Measurements from ENCODE around the gene DTHD1. TPM values are rescaled to one million over a fixed set of nuclear protein-coding genes. Genes with fewer than 3 reads are reported as not detected.

Gene DTHD1
- total RNA-seq, 1 experiment from 2014 or later: not detected

DNA sequence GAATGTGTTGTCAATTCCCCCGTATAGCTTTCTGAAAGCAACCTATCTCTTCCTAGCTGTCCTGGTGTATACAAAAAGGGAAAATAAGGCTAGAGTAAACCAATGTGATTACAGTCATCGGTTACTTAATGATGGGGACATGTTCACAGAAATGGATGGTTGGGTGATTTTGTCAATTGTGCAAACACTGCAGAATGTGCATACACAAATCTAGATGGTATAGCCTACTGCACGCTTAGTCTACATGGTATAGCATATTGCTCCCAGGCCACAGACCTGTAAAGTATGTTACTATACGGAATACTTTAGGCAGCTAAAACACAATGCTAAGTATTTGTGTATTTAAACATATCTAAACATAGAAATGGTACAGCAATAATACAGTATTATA lies 5.1 kb downstream of the DTHD1 start:
- Histone ChIP-seq H3K27me3 (no peaks in the 10 kb centered on the region), H3K4me1 (no peaks in the 10 kb centered on the region), H3K9me3 (replicated peaks) (no peaks in the 10 kb centered on the region; the same call in 1 of the 2 replicates), H3K4me3 (no peak overlapping the region), H3K27ac (no peak overlapping the region), H3K36me3 (no peaks in the 10 kb centered on the region)
- no peak for DNase-seq

DNA sequence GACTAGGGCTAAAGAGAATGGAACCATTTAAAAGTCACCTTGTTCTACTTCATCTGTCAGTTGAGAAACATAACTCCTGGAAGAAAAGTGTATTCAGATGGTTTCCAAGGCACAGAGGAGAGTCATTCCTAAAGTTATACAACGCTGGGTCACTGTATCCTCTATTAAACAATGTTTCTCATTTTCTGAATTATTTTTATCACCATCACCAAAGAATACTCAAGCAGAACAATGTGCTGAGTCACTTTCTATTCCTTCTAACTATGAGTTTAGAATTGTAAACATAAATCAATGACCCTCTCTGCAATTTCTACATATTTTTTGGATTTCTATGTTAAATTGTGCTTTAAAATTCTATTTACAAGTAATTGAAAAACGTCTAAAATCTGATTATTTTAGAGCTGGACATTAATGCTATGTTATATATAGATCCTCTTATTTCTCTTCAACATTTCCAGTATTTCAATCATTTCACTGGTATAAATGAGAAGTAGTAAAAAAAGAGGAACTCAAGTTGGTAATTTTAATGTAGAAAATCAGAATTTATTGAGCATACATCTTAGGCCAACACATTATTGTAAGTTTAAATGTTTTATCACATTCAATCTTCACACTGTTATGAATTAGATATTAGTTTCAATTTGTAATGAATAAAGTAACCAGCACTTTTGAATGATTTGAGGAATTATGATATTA lies 7.5 kb downstream of the DTHD1 start:
- H3K36me3 ChIP-seq: no peaks in the 10 kb centered on the region
- no peaks in the 10 kb centered on the region for H3K27me3 ChIP-seq
- H3K27ac ChIP-seq: no peak overlapping the region
- no peaks in the 10 kb centered on the region; the same call in 1 of the 2 replicates for H3K9me3 ChIP-seq (replicated peaks)
- no peak overlapping the region for H3K4me3 ChIP-seq
- H3K4me1 ChIP-seq: no peaks in the 10 kb centered on the region
- no peak for DNase-seq

DNA sequence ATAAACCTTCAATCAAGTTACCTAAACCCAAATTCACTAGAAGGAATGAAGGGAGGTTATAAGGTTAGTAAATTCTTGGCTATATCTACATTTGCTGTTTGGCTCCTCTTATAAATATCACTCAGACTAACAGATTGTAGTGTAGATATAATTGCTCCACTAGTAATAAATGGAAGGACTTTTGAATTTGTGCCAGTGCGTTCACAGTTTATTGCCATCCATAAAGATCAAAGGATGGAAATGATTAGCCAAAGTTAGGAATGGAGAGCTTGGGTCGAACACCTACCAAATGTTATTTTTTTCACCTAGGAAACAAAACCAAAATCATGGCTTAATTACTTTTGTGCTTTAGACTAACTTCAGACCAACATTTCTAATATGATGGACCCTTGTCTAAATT lies 9.2 kb downstream of the DTHD1 start:
- Histone ChIP-seq H3K27ac (no peak overlapping the region), H3K4me1 (no peaks in the 10 kb centered on the region), H3K4me3 (no peak overlapping the region), H3K9me3 (replicated peaks) (no peaks in the 10 kb centered on the region; the same call in 1 of the 2 replicates), H3K36me3 (no peaks in the 10 kb centered on the region), H3K27me3 (no peaks in the 10 kb centered on the region)
- DNase-seq: no peak

DNA sequence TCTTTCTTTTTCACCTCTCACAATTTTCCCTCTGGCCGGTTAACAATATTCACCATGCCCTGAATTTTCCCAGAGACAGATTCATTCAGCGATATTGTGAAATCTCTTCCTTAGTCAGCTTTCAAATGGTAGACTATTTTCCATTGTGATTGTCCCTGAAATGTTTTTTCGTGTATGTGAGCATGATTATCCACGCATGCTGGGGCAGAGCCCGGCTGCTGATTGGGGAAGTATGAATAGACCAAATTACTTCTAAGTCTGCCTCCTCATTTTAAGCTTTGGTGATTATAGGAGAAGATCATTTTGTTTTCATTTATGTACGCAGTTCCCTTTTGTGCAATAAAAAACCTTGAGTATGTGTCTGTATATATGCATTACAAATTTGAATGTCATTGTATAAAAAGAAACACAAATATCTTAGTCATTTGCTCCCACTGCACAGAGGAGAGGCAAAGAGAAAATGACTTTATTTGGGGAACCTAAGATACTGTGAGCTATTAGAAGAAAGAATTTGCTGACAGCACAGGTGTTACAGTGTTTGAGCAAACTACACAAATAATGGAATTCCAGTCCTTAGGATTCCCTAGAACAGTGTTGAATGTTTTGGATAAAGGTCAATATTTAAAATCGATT lies 11.3 kb downstream of the DTHD1 start:
- Histone ChIP-seq H3K9me3 (replicated peaks) (no peaks in the 10 kb centered on the region), H3K27me3 (no peaks in the 10 kb centered on the region), H3K36me3 (no peaks in the 10 kb centered on the region), H3K4me1 (no peaks in the 10 kb centered on the region), H3K4me3 (no peak overlapping the region), H3K27ac (no peak overlapping the region)
- no peak for DNase-seq

DNA sequence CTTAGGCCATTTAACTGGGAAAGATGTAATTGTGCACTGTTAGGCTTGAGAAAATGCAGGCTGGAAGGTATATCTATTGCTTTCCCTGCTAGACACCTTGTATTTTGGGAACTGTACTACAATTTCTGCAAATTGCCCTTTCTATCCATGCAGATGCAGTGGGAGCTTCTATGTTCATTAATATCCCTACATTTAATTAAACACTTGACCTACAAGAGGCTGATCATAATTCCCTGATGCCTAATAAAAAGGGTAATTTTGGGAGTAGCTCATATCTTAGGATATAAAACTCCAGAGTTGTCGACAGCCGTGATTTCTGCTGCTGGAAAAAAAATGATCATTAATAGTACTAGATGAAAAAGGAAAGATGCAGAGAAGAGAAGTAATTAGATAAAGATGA lies 19.7 kb downstream of the DTHD1 start:
- DNase-seq: no peak

DNA sequence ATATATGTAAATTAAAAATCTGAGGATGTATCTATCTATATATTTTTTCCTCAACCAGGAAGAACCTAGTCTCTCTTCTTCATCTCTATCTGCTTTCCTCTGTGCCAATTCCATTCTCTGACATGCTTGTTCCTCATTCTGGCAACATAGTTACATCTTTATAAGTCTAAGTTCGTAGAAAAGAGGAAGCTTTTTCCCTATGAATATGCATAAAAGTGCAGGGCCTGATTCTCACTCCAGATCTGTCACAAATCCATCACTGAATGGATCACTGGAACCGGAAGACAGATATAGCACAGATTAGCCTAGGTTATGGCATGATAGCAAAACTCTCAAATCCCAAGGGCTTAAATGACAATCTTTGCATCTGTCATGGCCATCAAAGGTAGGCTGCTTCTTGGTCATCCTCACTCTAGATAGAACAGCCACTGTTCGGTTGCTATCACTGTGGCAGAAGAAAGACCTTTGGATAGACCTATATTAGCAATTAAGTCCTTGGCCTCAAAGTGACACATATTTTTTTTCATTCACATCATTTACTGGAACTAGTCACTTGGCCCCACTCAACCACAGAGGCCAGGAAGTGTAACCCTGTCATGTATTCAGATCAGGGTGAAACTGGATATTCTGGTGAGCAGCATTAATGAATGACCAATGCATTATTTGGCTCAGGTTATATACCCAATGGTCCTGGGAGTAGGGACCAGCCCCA lies 22.2 kb downstream of the DTHD1 start:
- no peak overlapping the region for H3K27ac ChIP-seq
- H3K4me1 ChIP-seq: no peaks in the 10 kb centered on the region
- no peaks in the 10 kb centered on the region for H3K9me3 ChIP-seq (replicated peaks)
- no peaks in the 10 kb centered on the region; the same call in 1 of the 2 replicates for H3K36me3 ChIP-seq
- H3K27me3 ChIP-seq: no peaks in the 10 kb centered on the region
- no peak for DNase-seq
- H3K4me3 ChIP-seq: no peak overlapping the region

More for the DNA sequence above, 19.7 kb downstream of the DTHD1 start:
- no peaks in the 10 kb centered on the region for H3K9me3 ChIP-seq (replicated peaks)
- no peak overlapping the region for H3K27ac ChIP-seq
- H3K4me1 ChIP-seq: no peaks in the 10 kb centered on the region
- H3K36me3 ChIP-seq: no peaks in the 10 kb centered on the region; the same call in 1 of the 2 replicates
- no peak overlapping the region for H3K4me3 ChIP-seq
- no peaks in the 10 kb centered on the region for H3K27me3 ChIP-seq

DNA sequence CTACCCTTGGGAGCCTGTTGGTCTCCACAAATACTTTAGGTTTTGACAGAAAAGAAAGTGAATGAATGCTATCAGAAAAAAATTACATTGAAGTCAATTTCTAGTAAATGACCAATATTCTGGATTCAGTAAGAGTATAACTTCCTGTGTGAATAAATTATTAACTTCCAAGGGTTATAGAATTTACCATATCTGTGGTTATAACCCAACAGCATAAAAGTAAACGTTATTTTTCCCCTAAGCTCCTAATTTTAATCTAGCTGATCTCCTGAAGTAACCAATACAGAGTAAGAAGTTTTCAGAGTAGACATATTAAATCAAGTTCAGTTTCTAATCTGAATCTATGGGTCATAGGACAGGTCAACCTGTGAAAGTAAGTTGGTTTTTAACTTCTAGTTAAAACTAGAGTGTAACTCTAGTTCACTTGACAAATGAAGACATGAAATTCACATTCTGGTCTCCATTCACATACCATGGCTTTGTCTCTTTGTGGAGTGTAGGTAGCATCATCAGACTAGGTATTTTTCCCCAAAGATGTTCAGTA lies 22.8 kb downstream of the DTHD1 start:
- no peak for DNase-seq
- Histone ChIP-seq H3K27ac (no peak overlapping the region), H3K9me3 (replicated peaks) (no peaks in the 10 kb centered on the region), H3K36me3 (no peaks in the 10 kb centered on the region), H3K27me3 (no peaks in the 10 kb centered on the region), H3K4me3 (no peak overlapping the region), H3K4me1 (no peaks in the 10 kb centered on the region)

DNA sequence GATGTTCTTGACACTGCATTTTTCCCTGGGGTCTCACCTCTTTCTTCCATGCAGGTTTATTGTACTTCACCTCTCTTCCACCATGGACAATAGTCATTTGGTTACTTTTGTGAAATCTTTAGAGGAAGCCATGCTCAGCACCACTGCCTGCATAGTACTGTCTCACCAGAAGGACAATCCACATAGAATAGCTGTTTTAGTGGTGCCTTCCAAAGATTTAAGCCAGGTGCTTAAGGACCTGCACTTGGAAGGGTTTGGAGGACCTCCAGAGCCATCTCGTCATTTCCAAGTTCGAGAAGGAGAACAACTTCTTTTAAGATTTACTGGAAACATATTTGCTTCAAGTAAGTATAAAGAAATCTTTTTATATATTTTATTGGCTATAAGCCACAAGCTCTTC lies 26.7 kb downstream of the DTHD1 start:
- no peaks in the 10 kb centered on the region for H3K27me3 ChIP-seq
- H3K9me3 ChIP-seq (replicated peaks): no peaks in the 10 kb centered on the region
- no peaks in the 10 kb centered on the region for H3K4me1 ChIP-seq
- no peak overlapping the region for H3K27ac ChIP-seq
- DNase-seq: no peak
- no peak overlapping the region for H3K4me3 ChIP-seq
- H3K36me3 ChIP-seq: no peaks in the 10 kb centered on the region

DNA sequence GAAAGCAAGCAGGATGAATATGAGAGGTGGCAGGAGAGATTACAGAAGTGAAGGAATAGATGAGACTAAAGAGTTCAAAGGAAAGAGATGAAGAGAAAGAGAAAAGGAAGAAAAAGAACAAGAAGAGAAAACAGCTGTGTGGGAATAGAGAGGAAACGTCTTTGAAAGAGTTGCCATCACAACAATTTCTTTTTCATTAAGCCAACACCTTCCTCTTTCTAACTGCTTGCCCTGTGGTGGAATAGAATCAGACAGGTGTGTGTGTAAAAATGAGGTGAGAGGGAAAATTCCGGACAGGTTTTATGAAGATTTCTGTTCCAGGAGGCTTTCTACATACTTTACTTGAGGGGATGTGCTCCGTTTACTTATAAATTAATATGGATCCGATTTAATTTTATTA lies 28.8 kb downstream of the DTHD1 start:
- Histone ChIP-seq H3K27me3 (no peaks in the 10 kb centered on the region), H3K4me3 (no peak overlapping the region)

DNA sequence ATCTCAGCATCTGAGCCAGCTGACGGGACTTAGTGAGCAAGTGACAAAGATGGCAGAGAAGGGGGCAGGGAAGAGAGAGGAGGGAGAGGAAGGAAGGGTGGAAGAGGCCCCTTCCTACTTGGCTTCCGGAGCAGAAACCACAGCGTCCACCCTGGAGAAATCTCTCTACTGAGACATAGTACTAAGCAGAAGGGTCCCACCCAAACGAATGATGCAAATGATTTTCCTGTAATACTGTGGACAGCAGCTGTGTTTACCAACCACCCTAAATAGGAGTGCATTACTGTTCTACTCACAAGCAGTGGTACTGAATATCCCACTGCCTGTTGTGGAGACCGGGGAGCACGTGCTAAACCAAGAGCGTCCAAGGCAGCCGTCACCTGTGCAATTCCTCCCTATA lies 29.4 kb downstream of the DTHD1 start:
- Histone ChIP-seq H3K27ac (no peak overlapping the region), H3K27me3 (no peaks in the 10 kb centered on the region), H3K4me1 (no peaks in the 10 kb centered on the region), H3K36me3 (no peaks in the 10 kb centered on the region), H3K4me3 (no peak overlapping the region), H3K9me3 (replicated peaks) (no peaks in the 10 kb centered on the region)
- DNase-seq: peak in 1 of 2 experiments; percentile 8

More for the DNA sequence above, 28.8 kb downstream of the DTHD1 start:
- no peaks in the 10 kb centered on the region for H3K4me1 ChIP-seq
- H3K27ac ChIP-seq: no peak overlapping the region
- DNase-seq: no peak
- H3K36me3 ChIP-seq: no peaks in the 10 kb centered on the region
- no peaks in the 10 kb centered on the region for H3K9me3 ChIP-seq (replicated peaks)

DNA sequence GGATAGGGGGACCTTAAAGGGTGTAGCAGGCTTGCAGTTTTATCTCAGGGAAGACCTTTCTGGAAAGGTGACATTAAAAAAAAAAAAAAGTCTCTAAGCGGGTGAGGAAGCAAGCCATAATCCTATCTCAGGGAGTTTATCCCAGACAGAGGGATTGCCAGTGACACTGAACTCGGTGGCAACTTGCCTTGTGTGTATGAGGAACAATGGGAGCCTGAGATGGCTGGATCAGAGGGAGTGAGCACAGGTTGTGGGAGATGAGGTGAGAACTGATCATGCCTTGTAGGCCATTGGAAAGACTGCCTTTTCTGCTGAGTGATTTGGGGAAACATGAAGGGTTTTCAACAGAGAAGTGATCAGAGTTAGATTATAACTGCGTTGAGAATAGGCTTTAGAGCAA lies 31.1 kb downstream of the DTHD1 start:
- no peaks in the 10 kb centered on the region for H3K27me3 ChIP-seq
- no peak for DNase-seq
- H3K27ac ChIP-seq: no peak overlapping the region

DNA sequence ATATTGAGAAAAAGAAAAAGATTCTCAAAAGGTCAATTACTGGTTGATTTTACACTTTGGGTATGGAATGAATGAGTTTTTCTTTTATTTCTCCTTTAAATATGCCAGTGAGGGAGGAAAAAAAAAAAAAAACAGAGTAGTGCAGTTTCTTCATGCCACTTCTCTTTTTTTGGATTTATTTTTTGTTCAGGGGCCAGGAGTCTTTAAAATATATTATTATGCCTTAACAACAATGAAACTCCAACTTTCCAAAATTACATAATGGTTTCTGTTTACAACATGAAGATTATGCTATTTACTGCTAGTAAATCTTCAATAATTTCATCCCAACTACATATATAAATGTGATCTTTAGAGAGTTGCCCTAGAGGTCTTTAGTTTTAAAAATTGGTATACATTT lies 31.9 kb downstream of the DTHD1 start:
- no peak for DNase-seq
- no peaks in the 10 kb centered on the region for H3K4me1 ChIP-seq
- H3K9me3 ChIP-seq (replicated peaks): no peaks in the 10 kb centered on the region

More for the DNA sequence above, 31.1 kb downstream of the DTHD1 start:
- no peaks in the 10 kb centered on the region for H3K4me1 ChIP-seq
- no peak overlapping the region for H3K4me3 ChIP-seq
- no peaks in the 10 kb centered on the region for H3K36me3 ChIP-seq
- no peaks in the 10 kb centered on the region for H3K9me3 ChIP-seq (replicated peaks)

DNA sequence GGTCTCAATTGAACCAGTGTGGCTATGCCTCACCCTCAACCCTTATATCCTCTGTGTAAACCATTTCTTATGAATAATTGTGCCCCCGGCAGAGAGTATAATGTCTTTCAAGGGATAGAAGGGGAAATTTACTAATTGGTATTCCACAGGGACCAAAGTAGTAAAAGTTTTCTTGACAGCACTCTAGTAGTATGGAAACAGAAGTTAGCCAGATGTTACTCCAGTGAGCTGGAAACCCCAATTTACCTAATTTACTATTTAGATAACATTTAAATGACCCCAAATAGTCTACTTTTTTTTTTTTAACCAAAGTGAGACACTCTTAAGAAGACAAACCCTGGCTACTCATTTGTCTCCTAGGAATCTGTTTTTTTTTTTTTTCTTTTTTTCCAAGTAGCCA lies 32.3 kb downstream of the DTHD1 start:
- no peak for DNase-seq
- H3K9me3 ChIP-seq (replicated peaks): no peaks in the 10 kb centered on the region
- H3K4me1 ChIP-seq: no peaks in the 10 kb centered on the region
- no peak overlapping the region for H3K27ac ChIP-seq
- no peaks in the 10 kb centered on the region for H3K36me3 ChIP-seq
- H3K27me3 ChIP-seq: no peaks in the 10 kb centered on the region
- no peak overlapping the region for H3K4me3 ChIP-seq

More for the DNA sequence above, 31.9 kb downstream of the DTHD1 start:
- Histone ChIP-seq H3K4me3 (no peak overlapping the region), H3K36me3 (no peaks in the 10 kb centered on the region), H3K27me3 (no peaks in the 10 kb centered on the region), H3K27ac (no peak overlapping the region)

DNA sequence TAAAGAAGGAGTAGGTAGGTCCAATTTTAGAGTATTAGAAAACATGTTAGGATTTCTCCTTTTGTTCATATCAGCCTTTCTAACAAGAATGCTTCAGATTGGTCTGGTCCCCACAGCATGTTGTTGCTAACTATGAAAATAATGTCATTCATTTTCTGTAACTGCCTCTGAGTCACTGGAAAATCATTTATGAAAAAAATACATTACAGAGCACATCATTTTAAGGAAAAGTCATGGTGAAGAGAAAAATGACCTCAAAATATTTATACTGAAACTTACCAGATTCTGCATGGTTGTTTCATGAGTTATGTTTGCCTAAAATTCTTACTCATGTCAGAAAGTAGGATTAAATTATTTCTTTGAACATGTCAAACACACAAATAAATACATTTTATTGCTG lies 35.2 kb downstream of the DTHD1 start:
- DNase-seq: no peak
- H3K36me3 ChIP-seq: no peaks in the 10 kb centered on the region
- H3K27ac ChIP-seq: no peak overlapping the region
- H3K4me1 ChIP-seq: no peaks in the 10 kb centered on the region
- H3K9me3 ChIP-seq (replicated peaks): no peaks in the 10 kb centered on the region
- H3K27me3 ChIP-seq: no peaks in the 10 kb centered on the region
- H3K4me3 ChIP-seq: no peak overlapping the region

DNA sequence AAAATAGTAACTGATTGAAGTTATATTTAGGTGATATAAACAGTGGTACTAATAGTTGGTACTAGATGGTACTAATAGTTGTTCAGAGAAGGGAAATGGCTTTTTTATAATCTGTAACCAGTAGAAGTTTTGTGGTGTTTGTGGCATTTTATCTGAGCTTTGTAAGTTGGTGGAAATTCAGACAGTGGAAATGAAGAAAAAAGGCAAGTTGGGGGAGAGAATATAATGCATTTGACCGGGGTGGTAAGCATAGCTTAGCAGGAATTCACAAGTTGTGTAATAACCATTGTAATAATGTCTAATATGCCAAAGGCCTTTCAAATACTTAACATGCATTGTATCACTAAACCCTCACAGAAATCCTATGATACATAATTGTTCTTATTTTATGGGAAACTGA lies 36.3 kb downstream of the DTHD1 start:
- Histone ChIP-seq H3K36me3 (no peaks in the 10 kb centered on the region), H3K4me1 (no peaks in the 10 kb centered on the region), H3K27ac (no peak overlapping the region), H3K4me3 (no peak overlapping the region), H3K27me3 (no peaks in the 10 kb centered on the region), H3K9me3 (replicated peaks) (no peaks in the 10 kb centered on the region)
- DNase-seq: no peak
